T-cell (primary cell): ENCODE results near the gene PKDREJ. TPM values are rescaled to one million over a fixed set of nuclear protein-coding genes. Genes with fewer than 3 reads are reported as not detected.
"Not testable (repeated sequence)": the region's sequence is repeated elsewhere in the genome, so short reads cannot be mapped to it uniquely, and the experiment has no call there.

Experiments used
- ATAC-seq, 4 experiments: fragments of 200-7000 bp in 3 of 4; fragments of 150-1000 bp in 1 of 4; cut with Tn5 transposase; replicated peaks in 1 of 4; 1 replicate in 3 of 4; 2 replicates in 1 of 4; pipeline ENCODE4 v1.10.0; 2021; ENCODE audit warnings: moderate library complexity in 3 of 4, mild to moderate bottlenecking in 2 of 4, moderate number of reproducible peaks in 1 of 4
- CTCF ChIA-PET, 2 donors: fragments of 300-600 bp; sonication (Branson Sonifier 250); formaldehyde crosslinking; loops; one replicate each; lab custom pipeline; 2022; ENCODE audit warnings: antibody characterized with exemption in 2 of 2; lab: Charles Lee
- POLR2A ChIA-PET, 2 donors: fragments of 300-600 bp; sonication (Branson Sonifier 250); formaldehyde crosslinking; loops; one replicate each; lab custom pipeline; 2022; ENCODE audit warnings: antibody characterized with exemption in 2 of 2; lab: Charles Lee
- DNase-seq, 35 experiments: peaks; one replicate each; pipeline versions ENCODE4 v3.0.0 to v3.0.0-alpha.2; 2013 to 2023
- H3K27ac ChIP-seq: one replicate; pipeline ENCODE4 v1.5.1; 2013; ENCODE audit warnings: low read length
- H3K27me3 ChIP-seq, 2 experiments: replicated peaks in 1 of 2; 1 replicate in 1 of 2; 2 replicates in 1 of 2; pipeline versions ENCODE4 v1.6.1 to v1.7.0; 2013; ENCODE audit warnings: low read length in 1 of 2, mixed read lengths in 1 of 2; ENCODE audit not compliant: control insufficient read depth in 2 of 2, insufficient read depth in 2 of 2; ENCODE audit errors: extremely low read depth in 1 of 2
- H3K36me3 ChIP-seq, 2 donors: 1 replicate in 1 of 2; 2 replicates in 1 of 2; pipeline versions ENCODE4 v1.6.1 to v1.7.0; 2013; ENCODE audit warnings: low read length in 1 of 2; ENCODE audit not compliant: control insufficient read depth in 2 of 2, insufficient read depth in 1 of 2; ENCODE audit errors: extremely low read depth in 1 of 2
- H3K4me1 ChIP-seq, 2 experiments: 1 replicate in 1 of 2; 2 replicates in 1 of 2; pipeline versions ENCODE4 v1.6.1 to v1.7.0; 2013; ENCODE audit warnings: low read length in 2 of 2, mixed read lengths in 1 of 2; ENCODE audit not compliant: insufficient read depth in 2 of 2, control insufficient read depth in 1 of 2; ENCODE audit errors: extremely low read depth in 1 of 2
- H3K4me3 ChIP-seq, 2 donors: 1 replicate in 1 of 2; 2 replicates in 1 of 2; pipeline versions ENCODE4 v1.5.1 to v1.7.0; 2013; ENCODE audit warnings: mild to moderate bottlenecking in 2 of 2, low read length in 1 of 2, moderate library complexity in 1 of 2; ENCODE audit not compliant: control insufficient read depth in 1 of 2; ENCODE audit errors: extremely low read depth in 1 of 2
- H3K9me3 ChIP-seq: 2 replicates; pipeline ENCODE4 v1.7.0; 2013
- H3K27ac Mint-ChIP-seq, 2 donors: one replicate each; pipeline ENCODE4 v1.8.0; 2020 to 2021; ENCODE audit warnings: mild to moderate bottlenecking in 2 of 2, mixed read lengths in 2 of 2
- H3K27me3 Mint-ChIP-seq, 2 donors: one replicate each; pipeline ENCODE4 v1.8.0; 2021 to 2022; ENCODE audit warnings: mixed read lengths in 2 of 2
- H3K36me3 Mint-ChIP-seq: one replicate; pipeline ENCODE4 v1.8.0; 2021; ENCODE audit warnings: mixed read lengths
- H3K4me1 Mint-ChIP-seq, 3 donors: one replicate each; pipeline ENCODE4 v1.8.0; 2020 to 2022; ENCODE audit warnings: mixed read lengths in 3 of 3, mild to moderate bottlenecking in 1 of 3
- H3K4me3 Mint-ChIP-seq, 3 donors: one replicate each; pipeline ENCODE4 v1.8.0; 2020 to 2022; ENCODE audit warnings: mild to moderate bottlenecking in 3 of 3, mixed read lengths in 3 of 3, moderate library complexity in 3 of 3
- H3K9me3 Mint-ChIP-seq, 3 donors: one replicate each; pipeline ENCODE4 v1.8.0; 2020 to 2022; ENCODE audit warnings: mixed read lengths in 3 of 3
- WGBS: methylation state at CpG from one replicate; pipeline ENCODE4 v1.1.5; 2013; ENCODE audit warnings: missing lambda C conversion rate; ENCODE audit not compliant: insufficient coverage; 5-methylcytosine and 5-hydroxymethylcytosine counted together
- total RNA-seq, 35 experiments: library from RNA in 6 of 35; stranded (reverse) in 6 of 35; fragments of 120-200 nt in 1 of 35; gene quantifications; one replicate each; pipeline versions ENCODE4 v1.2.1 to v1.2.4 and lab custom pipeline; 2013 to 2026

PKDREJ gene
- total RNA-seq, 5 donors from 2014 or later (not counting 1 experiment from before 2014, with no cell fraction given), result not detected

GRCh38 chr22:46264520-46264919 is 1.4 kb upstream of the PKDREJ start:
- H3K36me3 ChIP-seq, H3K9me3 Mint-ChIP-seq, H3K4me3 Mint-ChIP-seq, ATAC-seq, CTCF ChIA-PET, H3K4me3 ChIP-seq, H3K9me3 ChIP-seq, POLR2A ChIA-PET, DNase-seq, H3K27ac ChIP-seq, H3K36me3 Mint-ChIP-seq: not testable (repeated sequence)
- 100% methylated on average over 2 of the region's 6 CpGs for WGBS
- H3K27me3 ChIP-seq, result peaks cover 2 to 39% of the 10 kb centered on the region in 2 experiments
- peaks cover 0 to 29% of the 10 kb centered on the region in 2 experiments for H3K4me1 ChIP-seq
- peaks cover 46 to 50% of the 10 kb centered on the region in 2 donors for H3K27me3 Mint-ChIP-seq
- peak overlapping the region in 1 of 2 donors; percentile 12 for H3K27ac Mint-ChIP-seq
- H3K4me1 Mint-ChIP-seq, result peaks cover 11 to 21% (median 15%) of the 10 kb centered on the region in 3 donors

- peak in 3 of 4 experiments; percentile 30 to 35 (median 32) for ATAC-seq
Measured at GRCh38 chr22:46262449-46263215, 511 bp downstream of the PKDREJ start.

GRCh38 chr22:46260038-46260437 is 3.1 kb downstream of the PKDREJ start:
- Mint-ChIP-seq H3K9me3 (no peaks in the 10 kb centered on the region), H3K27me3 (peaks cover 52% of the 10 kb centered on the region in 2 donors), H3K27ac (no peak overlapping the region), H3K4me3 (no peak overlapping the region), H3K36me3 (no peaks in the 10 kb centered on the region), H3K4me1 (peaks cover 0 to 9% (median 3%) of the 10 kb centered on the region in 3 donors)
- DNase-seq (no peak), ATAC-seq (no peak)
- no peak overlapping the region for H3K27ac ChIP-seq
- no peak overlapping the region for H3K4me3 ChIP-seq
- H3K27me3 ChIP-seq, result peaks cover 2 to 34% of the 10 kb centered on the region in 2 experiments
- ChIA-PET POLR2A (no interaction called here), CTCF (no interaction called here)
- H3K4me1 ChIP-seq, result peaks cover 0 to 9% of the 10 kb centered on the region in 2 experiments
- 81% methylated on average over 6 of the region's 6 CpGs for WGBS
- peaks cover 4% of the 10 kb centered on the region for H3K9me3 ChIP-seq
- H3K36me3 ChIP-seq, result no peaks in the 10 kb centered on the region

More at GRCh38 chr22:46262449-46263215, 511 bp downstream of the PKDREJ start:
- 17% methylated on average over 109 of the region's 109 CpGs for WGBS
- Mint-ChIP-seq H3K36me3 (no peaks in the 10 kb centered on the region), H3K4me1 (peaks cover 5 to 15% (median 9%) of the 10 kb centered on the region in 3 donors), H3K4me3 (peak overlapping the region; percentile 6 to 38 (median 17)), H3K27ac (no peak overlapping the region), H3K27me3 (peaks cover 56 to 60% of the 10 kb centered on the region in 2 donors), H3K9me3 (no peaks in the 10 kb centered on the region)
- CTCF ChIA-PET, result no interaction called here
- Histone ChIP-seq H3K4me3 (no peak overlapping the region), H3K27ac (no peak overlapping the region), H3K36me3 (no peaks in the 10 kb centered on the region), H3K4me1 (peaks cover 0 to 14% of the 10 kb centered on the region in 2 experiments), H3K27me3 (peaks cover 2 to 42% of the 10 kb centered on the region in 2 experiments), H3K9me3 (peaks cover 4% of the 10 kb centered on the region)
- POLR2A ChIA-PET, result no interaction called here
- DNase-seq, result peak in 22 of 35 experiments; percentile 9 to 58 (median 28)

- H3K36me3 Mint-ChIP-seq, result no peaks in the 10 kb centered on the region
- H3K27me3 Mint-ChIP-seq, result peaks cover 48 to 50% of the 10 kb centered on the region in 2 donors
- H3K9me3 ChIP-seq, result peaks cover 4% of the 10 kb centered on the region
- peaks cover 2 to 28% of the 10 kb centered on the region in 2 experiments for H3K27me3 ChIP-seq
- H3K4me3 Mint-ChIP-seq, result no peak overlapping the region
- ATAC-seq (no peak), DNase-seq (no peak)
- H3K27ac Mint-ChIP-seq, result no peak overlapping the region
- no peaks in the 10 kb centered on the region for H3K9me3 Mint-ChIP-seq
- peaks cover 0 to 10% (median 3%) of the 10 kb centered on the region in 3 donors for H3K4me1 Mint-ChIP-seq
- CTCF ChIA-PET, result no interaction called here
- peaks cover 0 to 9% of the 10 kb centered on the region in 2 experiments for H3K4me1 ChIP-seq
- 20% methylated on average over 1 of the region's 12 CpGs for WGBS
- H3K27ac ChIP-seq, result no peak overlapping the region
- H3K4me3 ChIP-seq, result no peak overlapping the region
- no peaks in the 10 kb centered on the region for H3K36me3 ChIP-seq
- POLR2A ChIA-PET, result no interaction called here
Measured at GRCh38 chr22:46259374-46259773, 3.8 kb downstream of the PKDREJ start.

GRCh38 chr22:46256358-46256958 is 6.7 kb downstream of the PKDREJ start:
- no peak for DNase-seq
- peaks cover 5 to 12% (median 9%) of the 10 kb centered on the region in 3 donors for H3K4me1 Mint-ChIP-seq
- no peak overlapping the region for H3K27ac ChIP-seq
- no peaks in the 10 kb centered on the region for H3K4me1 ChIP-seq
- H3K4me3 ChIP-seq, result no peak overlapping the region
- H3K4me3 Mint-ChIP-seq, result no peak overlapping the region
- CTCF ChIA-PET, result no interaction called here
- H3K36me3 Mint-ChIP-seq, result no peaks in the 10 kb centered on the region
- WGBS, result 87% methylated on average over 7 of the region's 8 CpGs
- H3K36me3 ChIP-seq, result no peaks in the 10 kb centered on the region
- ATAC-seq, result no peak
- peaks cover 0 to 9% of the 10 kb centered on the region in 2 experiments for H3K27me3 ChIP-seq
- H3K9me3 Mint-ChIP-seq, result no peaks in the 10 kb centered on the region
- H3K27ac Mint-ChIP-seq, result no peak overlapping the region
- H3K9me3 ChIP-seq, result peaks cover 4% of the 10 kb centered on the region
- H3K27me3 Mint-ChIP-seq, result peaks cover 26 to 29% of the 10 kb centered on the region in 2 donors
- POLR2A ChIA-PET, result no interaction called here

- H3K27ac ChIP-seq, result no peak overlapping the region
- H3K4me1 ChIP-seq, result peaks cover 2 to 26% of the 10 kb centered on the region in 2 experiments
- Mint-ChIP-seq H3K36me3 (no peaks in the 10 kb centered on the region), H3K9me3 (no peaks in the 10 kb centered on the region), H3K27me3 (no peaks in the 10 kb centered on the region), H3K27ac (peak overlapping the region; percentile 86 to 87), H3K4me1 (peaks cover 25 to 27% (median 25%) of the 10 kb centered on the region in 3 donors), H3K4me3 (peak overlapping the region; percentile 81 to 84 (median 83))
- no peaks in the 10 kb centered on the region for H3K27me3 ChIP-seq
- POLR2A ChIA-PET, result no interaction called here
- no peak for ATAC-seq
- CTCF ChIA-PET, result interaction anchor here in 1 of 2 donors (0.6 kb wide), 1 partner anchor 45 kb away, joined by 3 read pairs; the partner anchor contains the start of gene GTSE1
- no peaks in the 10 kb centered on the region for H3K9me3 ChIP-seq
- peak in 1 of 35 experiments; percentile 13 for DNase-seq
- 80% methylated on average over 1 of the region's 9 CpGs for WGBS
- H3K4me3 ChIP-seq, result no peak overlapping the region
- peaks cover 0 to 3% of the 10 kb centered on the region in 2 donors for H3K36me3 ChIP-seq
Measured at GRCh38 chr22:46251816-46252380, 11.2 kb downstream of the PKDREJ start.
